PC-9 (cell line): ENCODE data around the gene AGPAT3.

ENCODE experiments used
- CTCF ChIP-seq: fragments of 200-600 bp; sonication (generic); conservative IDR thresholded peaks from 2 replicates; pipeline ENCODE4 v1.6.1; 2017; ENCODE audit warnings: mixed run types, antibody characterized with exemption, mild to moderate bottlenecking, moderate library complexity
- EZH2 ChIP-seq: fragments of 200-600 bp; sonication (generic); IDR thresholded peaks from 2 replicates; pipeline ENCODE4 v1.8.0; 2017; ENCODE audit warnings: antibody characterized with exemption, low read depth

- TF ChIP-seq CTCF: no peak
- TF ChIP-seq EZH2: no peak
These were observed 18.6 kb upstream of the AGPAT3 start for GRCh38 chr21:43846430-43846829.
